HG03354 (cell line): Measurements from ENCODE around the gene KCNK2.
"Not testable (repeated sequence)": the region's sequence is repeated elsewhere in the genome, so short reads cannot be mapped to it uniquely, and the experiment has no call there.

Source experiments
- ATAC-seq: cut with Tn5 transposase; IDR thresholded peaks from one replicate; pipeline ENCODE4 v1.9.1; 2021; ENCODE audit warnings: mild to moderate bottlenecking; ENCODE audit not compliant: unreplicated experiment, poor library complexity, severe bottlenecking

The KCNK2 gene

GRCh38 chr1:215146240-215146975 is 63.9 kb downstream of the KCNK2 start:
- ATAC-seq: no peak

- no peak for ATAC-seq
Measured at GRCh38 chr1:215147024-215147423, 64.5 kb downstream of the KCNK2 start.

DNA sequence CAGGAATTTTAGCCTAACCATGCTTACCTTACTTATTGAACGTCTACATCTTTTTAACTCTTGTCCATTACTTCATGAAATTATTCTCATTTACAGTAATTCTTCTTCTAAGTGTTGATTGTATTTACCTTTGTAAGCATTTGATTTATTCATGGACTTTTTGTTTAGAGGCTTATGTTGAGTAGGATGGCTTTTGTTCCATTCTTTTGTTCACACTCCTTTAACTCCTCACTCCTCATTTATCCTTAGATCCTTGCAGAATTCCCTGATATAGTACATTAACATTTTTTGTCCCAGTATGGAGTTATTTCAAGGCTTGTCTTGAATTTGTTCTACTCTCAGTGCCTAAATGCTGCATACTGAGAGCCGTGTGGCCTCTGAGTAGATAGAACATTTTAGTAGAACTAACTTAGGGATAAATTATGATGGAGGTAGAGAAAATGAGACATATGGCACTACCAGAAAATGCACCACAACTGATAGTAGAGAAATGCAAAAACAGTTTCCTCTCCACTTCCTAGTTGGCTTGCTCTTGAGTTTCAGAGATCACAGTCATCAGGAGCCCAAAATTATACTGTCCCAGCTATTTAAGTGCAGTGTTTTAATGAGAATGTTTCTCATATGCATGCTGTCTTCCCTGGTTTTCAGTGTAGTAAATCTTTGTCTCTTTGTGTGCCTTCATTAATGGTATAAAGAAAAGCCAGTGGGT is 69.5 kb downstream of the KCNK2 start:
- ATAC-seq: no peak

DNA sequence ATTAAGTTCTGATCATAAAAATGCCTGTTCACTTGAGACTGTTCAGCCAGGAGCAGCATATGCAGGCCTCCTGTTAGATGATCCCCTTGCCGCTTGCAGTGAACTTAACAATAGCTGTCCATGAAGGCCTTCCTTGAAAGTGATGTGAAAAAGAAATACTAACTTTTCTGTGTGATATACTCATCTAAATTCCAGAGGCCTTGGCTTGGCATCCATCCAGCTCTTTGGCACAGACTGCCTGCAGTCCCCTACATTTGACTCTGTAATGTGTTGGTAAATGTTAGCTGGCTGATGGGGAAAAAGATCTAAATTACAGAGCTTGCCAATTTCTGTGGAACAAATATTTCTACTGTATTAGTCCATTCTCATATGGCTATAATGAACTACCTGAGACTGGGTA is 73.7 kb downstream of the KCNK2 start:
- ATAC-seq: no peak

DNA sequence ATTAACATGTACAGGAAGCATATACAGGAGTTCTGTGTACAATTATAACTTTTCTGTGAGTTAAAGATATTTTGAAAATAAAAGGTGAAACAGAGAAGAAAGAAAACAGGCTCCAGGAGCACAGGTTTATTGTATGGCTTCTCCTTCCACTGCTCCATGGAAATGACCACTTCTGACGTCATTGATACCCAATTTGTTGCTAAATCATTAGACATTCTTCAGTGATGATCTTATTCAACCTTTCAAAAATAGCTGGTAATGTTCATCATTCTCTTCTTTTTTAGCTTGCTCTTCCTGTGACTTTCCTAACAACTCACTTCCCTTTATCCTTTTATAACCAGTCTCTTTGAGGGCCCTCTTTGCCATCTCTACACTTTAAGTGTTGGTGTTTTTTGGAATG is 77.8 kb downstream of the KCNK2 start:
- no peak for ATAC-seq

GRCh38 chr1:215163144-215163543 is 80.6 kb downstream of the KCNK2 start:
- ATAC-seq: not testable (repeated sequence)

- ATAC-seq: no peak
Measured at GRCh38 chr1:215166886-215167285, 84.3 kb downstream of the KCNK2 start.

DNA sequence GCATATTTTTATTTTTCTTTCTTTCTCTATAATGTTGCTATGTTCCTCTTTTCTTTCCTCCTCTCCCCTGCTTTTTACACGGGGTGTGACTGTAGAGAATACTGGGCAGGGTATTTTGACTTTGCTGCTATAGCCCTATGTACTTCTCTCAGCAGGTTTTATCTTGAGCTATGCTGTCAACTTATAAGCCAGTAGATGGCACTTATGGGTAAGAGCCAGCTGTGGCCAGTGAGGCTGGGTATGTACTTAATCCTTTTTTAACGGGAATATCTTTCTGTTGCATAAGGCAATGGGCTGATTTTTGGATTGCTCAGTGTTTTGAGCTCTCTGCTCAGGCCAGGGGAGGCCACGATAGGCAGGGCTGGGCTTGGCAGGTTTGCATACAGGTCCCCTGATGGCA is 99.0 kb downstream of the KCNK2 start:
- no peak for ATAC-seq

DNA sequence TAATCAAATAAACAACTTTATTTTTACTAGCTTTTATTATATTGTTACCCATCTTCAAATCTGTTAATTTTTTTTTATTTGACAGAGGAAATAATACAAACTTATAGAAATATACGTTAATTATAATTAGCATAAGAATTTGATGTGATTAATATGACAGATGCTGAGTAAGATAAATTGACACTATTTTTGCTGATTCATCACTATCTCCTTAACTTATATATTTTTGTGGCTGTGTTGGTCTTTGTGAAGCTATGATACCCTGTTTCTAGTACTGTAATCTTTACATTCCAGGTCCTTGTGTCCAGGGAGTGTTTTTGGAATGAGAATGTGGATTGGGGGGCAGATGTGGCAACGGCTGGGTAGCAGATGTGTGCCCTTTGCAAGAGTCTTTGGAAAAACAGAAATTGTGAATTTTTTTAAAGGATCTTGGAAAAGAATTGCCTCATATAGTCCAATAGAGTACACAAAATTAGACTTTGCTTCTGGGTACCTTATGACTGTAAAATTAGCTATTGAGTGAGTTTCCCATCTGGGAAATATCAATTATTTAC is 102.6 kb downstream of the KCNK2 start:
- ATAC-seq: no peak

GRCh38 chr1:215188302-215188950 is 105.9 kb downstream of the KCNK2 start:
- ATAC-seq: no peak

GRCh38 chr1:215192306-215192705 is 109.8 kb downstream of the KCNK2 start:
- no peak for ATAC-seq

DNA sequence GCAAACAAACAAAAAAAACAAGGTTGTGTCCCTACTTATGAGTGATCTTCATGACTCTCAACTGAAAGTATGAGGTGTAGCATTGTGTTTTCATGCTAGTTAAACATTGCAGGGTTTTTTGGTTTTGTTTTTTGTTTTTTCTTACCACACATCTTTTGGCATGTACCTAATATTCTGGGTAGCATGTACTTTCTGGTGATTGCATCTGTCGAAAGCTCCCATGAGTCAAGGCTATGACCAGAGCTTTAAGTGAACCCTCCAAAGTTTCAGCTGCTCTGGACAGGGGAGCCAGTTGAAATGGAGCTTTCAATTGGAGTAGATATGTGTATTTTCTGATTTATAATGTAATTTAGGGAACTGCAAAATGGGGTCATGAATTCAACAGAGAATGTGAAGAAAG is 115.5 kb downstream of the KCNK2 start:
- ATAC-seq: no peak

DNA sequence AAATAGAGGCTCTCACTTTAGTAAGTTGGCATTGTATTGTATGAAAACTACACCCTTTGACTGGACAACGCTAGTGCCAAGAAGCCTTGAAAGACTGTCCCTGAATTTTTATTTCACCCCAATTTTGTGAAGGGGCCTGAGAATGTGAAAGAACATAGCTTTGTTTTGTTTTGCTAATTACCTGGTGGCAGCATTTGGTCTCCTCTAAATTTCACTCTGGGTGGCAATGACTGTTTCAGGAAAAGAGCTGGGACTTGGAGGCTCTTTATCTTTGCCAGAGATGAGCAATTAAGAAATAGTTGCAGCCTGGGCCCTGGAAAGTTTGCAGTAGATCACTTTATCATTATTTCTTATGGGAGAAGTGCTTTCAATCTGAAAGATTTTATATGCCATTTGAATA is 117.6 kb downstream of the KCNK2 start:
- ATAC-seq: no peak

- ATAC-seq: no peak
Measured at GRCh38 chr1:215201283-215201682, 118.7 kb downstream of the KCNK2 start.

DNA sequence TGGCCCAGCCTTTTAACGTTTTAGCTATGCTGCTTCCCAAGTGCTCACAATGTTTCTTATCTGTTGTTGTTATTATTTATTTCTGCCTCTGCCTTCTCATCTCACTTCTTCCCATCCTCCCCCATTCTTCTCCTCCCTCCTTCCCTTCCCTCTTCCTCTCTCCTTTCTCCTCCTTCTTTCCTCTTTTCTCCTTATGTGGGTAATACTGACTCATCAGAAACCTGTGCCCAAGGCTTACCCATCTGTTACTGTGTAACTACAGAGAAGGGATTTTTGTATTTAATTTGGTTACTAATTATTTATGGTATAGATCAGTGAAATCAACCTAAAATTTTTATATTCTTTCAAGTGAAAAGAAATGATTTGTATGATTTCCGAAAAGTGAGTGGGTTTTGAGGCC is 120.3 kb downstream of the KCNK2 start:
- no peak for ATAC-seq

GRCh38 chr1:215210167-215210566 is 127.6 kb downstream of the KCNK2 start:
- ATAC-seq: no peak

- no peak for ATAC-seq
Measured at GRCh38 chr1:215215846-215216245, 133.3 kb downstream of the KCNK2 start.

GRCh38 chr1:215219372-215219771 is 136.8 kb downstream of the KCNK2 start:
- no peak for ATAC-seq

GRCh38 chr1:215220346-215220745 is 137.8 kb downstream of the KCNK2 start:
- no peak for ATAC-seq

- ATAC-seq: no peak
Measured at GRCh38 chr1:215226757-215227156, 144.2 kb downstream of the KCNK2 start.

DNA sequence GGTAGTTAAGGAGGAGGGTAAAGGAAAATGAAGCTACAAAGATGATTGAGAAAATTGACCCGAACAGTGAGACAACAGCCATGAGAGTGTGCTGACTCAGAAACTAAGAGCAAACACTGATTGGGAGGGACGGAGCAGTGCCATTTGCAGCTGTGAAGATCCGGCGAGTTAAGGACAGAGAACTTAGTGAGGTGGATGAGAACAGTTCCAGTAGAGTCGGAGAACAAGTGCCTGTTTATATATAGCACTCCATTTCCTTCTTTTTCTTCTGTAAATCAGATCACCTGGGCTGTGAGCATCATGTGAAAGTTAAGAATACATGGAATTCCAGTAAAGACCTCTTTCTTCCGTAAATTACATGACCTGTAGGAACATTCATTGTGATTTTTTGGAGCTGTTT is 145.7 kb downstream of the KCNK2 start:
- ATAC-seq: no peak
